NCI-H1048 (cell line): Measurements from ENCODE around the gene EMD.

ENCODE experiments used
- DNase-seq: peaks from one replicate; lab custom pipeline; 2025; lab: John Stamatoyannopoulos, UW

Gene EMD

GRCh38 chrX:154355094-154355775, 23.9 kb upstream of the EMD start:
- DNase-seq: no peak

GRCh38 chrX:154355776-154356140, 23.3 kb upstream of the EMD start:
- DNase-seq: no peak

- DNase-seq: no peak
Observed at GRCh38 chrX:154356596-154356995, 22.5 kb upstream of the EMD start.

DNA sequence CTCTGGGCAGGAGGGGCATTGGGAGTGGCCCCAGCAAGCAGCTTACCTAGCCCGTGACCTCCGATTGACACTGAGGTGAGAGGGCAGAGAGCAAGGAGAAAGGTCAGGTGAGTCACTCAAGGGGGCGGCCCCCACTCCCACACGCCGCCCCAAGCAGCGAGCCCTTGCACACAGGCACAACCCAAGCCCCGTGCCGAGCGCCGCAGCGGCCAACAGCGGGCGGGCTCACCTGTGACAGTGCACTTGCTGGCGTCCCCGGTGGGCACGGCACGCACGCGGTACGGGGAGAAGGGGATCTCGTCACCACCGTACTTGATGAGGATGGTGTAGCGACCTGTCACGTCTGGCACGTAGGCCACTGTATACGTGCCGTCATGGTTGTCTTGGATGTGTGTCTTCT, 21.9 kb upstream of the EMD start:
- DNase-seq: no peak

DNA sequence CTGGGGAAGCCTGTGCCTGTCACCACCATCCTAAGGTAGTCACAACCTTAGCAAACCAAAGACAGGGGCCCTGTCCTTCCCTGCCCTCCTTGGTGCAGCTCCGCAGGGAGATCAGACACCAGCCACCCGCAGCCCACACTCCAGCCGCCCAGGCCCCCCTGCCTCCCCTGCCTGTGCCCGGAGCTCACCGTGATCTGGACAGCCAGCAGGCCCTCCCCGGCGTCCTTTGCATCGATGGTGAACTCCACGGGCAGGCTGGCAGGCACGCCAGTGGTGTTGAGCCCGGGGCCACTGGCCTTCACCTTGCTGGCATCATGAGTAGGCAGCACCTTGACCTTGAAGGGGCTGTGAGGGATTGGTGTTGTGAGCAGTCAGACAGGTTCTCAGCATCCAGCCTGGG, 21.1 kb upstream of the EMD start:
- no peak for DNase-seq

DNA sequence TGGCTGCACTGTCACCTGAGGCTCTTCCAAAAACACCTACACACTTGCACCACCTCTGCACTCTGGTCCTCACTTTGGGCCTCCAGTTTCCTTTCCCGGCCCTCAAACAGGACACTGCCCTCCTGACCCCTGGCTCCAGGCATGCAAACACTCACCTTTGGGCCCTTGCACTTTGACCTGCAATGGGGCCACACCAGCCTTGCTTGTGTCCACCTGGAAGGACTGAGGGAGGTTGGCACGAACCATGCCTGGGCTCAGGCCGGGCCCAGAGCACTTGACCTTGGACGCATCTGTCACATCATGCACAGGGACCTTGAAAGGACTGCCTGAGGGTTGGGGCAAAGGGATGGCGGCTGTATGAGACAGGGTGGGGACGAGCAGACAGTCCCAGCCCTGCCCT, 20.3 kb upstream of the EMD start:
- DNase-seq: no peak

GRCh38 chrX:154359362-154360154, 19.5 kb upstream of the EMD start:
- no peak for DNase-seq

DNA sequence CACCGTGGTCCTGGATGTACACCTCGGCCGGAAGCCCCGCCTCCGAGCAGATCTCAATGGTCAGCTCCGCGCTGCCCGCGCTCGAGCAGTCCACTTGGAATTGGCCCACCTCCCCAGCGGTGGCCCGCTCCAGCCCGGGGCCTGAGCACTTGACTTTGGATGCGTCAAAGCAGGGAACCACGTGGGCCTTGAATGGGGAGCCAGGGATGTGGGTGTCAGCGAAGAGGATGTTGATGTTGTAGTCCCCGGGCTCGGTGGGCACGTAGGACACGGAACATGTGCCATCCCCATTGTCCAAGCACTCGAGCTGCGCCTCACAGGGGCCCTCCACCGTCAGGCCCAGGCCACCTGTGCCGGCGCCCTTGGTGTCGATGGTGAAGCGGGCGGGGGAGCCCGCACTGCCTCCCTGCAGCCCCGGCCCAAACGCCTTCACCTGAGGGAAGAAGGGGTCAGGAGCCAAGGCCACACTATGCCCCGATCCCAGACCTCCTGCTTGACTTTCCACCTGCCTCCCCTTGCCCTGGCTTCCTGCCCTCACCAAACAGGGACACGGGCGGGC, 18.9 kb upstream of the EMD start:
- no peak for DNase-seq

DNA sequence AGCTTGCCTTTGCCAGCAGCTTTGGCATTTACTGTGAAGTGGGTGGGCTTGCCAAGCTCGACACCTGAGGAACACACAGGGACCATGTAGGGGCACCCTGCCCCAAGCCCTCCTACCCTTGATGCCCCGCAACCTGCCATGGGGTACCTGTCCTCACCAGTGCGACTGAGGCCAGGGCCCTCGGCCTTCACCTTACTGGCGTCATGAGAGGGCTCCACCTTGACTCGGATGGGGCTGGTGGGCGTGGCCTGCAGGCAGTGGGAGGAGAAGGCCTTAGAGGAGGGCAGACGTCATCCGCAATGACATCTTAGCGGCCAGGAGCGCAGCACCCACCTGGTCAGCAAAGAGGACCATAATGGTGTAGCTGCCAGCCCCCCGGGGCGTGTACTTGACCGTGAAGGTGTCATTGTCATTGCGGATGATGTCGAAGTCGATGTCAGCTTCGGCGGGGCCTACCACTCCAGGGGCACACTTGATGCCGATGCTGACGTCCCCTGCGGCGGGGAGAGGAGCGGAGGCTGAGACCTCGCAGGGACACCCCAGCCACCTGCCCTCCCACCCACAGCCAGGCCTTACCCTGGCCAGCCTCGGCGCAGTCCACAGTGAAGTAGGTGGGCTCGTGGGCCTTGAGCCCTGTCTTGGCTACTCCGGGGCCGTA, 16.9 kb upstream of the EMD start:
- no peak for DNase-seq

- DNase-seq: no peak
Observed at GRCh38 chrX:154363706-154364439, 15.2 kb upstream of the EMD start.

DNA sequence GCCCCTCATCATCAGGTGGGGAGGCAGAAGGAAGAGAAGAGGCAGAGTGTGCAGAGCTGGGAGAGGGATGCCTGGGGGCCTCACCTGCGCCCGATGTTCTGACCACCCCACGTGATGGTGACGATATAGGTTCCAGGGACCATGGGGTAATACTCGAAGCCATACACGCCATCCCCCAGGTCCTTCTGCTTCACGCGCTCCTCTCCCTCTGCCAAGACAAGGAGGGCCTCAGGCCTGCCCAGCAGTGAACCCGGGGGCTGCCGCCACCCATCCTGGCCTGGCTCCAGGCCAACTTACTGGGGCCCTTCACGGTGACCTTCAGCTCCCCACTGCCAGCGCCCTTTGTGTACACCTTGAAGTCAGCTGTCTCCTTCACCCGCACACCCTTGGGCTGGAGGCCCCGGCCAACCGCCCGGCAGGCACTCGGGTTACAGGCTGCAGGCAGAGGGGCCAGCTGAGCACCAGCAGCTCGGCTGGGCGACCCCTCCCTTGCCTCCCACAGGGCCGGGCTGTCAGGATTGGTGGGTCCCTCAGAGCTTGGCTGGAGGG, 14.0 kb upstream of the EMD start:
- DNase-seq: no peak

DNA sequence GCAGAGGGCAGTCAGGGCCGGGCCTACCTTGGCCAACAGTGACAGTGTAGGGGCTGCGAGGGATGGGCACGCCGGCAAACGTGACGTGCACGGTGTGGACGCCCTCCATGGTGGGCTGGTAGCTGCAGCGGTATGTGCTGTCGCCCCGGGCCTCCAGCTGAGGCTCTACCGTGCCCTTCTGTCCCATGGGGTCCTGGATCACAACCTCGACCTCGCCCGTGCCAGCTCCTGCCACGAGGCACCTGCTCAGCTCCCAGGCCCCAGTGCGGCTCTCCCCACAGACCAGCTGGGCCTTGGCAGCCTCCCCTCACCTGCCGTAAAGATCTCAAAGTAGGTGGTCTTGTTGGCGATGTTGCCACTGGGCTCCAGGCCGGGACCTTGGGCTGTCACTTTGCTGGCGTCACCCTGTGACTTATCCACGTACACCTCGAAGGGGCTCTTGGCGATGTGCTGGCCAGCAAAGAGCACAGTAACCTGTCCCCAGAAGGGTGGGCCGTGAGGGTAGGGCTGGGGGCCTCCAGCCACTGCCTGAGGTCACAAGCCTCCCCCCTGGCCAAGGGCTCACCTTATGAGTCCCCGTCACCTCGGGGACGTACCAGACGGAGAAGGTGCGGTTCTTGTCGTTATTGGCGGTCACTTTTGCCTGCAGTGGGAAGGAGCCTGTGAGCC, 13.0 kb upstream of the EMD start:
- DNase-seq: no peak

- DNase-seq: no peak
Observed at GRCh38 chrX:154366666-154367055, 12.4 kb upstream of the EMD start.

- no peak for DNase-seq
Observed at GRCh38 chrX:154367474-154368308, 11.4 kb upstream of the EMD start.

DNA sequence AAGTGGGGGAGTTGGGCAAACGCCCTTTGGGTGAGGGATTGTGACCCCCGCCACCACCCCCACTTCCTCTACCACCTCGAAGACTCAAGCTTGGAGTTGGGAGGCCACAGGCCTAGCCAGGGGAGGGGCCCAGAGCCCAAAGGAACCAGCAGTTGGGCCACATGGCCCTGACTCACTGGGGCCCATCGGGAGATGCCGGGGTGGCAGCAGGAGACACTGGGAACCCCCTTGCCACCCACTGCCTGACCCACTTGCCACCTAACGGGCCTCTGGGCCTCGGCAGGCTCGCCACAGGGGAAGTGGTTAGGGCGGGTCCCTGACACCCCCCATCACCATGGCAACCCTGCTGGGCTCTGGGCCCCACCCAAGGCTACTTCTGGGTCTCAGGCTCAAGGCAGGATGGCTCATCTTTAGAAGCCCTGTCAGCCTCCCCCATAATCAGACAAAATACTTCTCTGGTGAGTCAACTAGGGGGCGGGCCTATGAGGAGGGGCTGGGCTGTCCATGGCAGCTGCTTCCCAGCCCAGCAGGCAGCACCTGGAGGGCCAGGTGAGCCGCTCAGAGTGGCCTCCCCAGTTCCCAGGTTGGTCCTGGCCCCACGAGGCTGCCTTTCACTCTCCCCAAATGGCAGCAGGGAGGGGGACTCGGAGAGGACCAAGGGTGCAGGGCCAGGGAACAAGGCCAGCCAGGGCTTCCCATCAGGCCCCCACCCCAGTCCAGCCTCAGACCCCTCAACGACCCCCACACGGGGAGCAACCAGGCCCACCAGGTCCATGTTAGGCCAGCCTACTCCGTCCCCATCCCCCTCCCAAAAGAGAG, 10.3 kb upstream of the EMD start:
- DNase-seq: peak; percentile 3

DNA sequence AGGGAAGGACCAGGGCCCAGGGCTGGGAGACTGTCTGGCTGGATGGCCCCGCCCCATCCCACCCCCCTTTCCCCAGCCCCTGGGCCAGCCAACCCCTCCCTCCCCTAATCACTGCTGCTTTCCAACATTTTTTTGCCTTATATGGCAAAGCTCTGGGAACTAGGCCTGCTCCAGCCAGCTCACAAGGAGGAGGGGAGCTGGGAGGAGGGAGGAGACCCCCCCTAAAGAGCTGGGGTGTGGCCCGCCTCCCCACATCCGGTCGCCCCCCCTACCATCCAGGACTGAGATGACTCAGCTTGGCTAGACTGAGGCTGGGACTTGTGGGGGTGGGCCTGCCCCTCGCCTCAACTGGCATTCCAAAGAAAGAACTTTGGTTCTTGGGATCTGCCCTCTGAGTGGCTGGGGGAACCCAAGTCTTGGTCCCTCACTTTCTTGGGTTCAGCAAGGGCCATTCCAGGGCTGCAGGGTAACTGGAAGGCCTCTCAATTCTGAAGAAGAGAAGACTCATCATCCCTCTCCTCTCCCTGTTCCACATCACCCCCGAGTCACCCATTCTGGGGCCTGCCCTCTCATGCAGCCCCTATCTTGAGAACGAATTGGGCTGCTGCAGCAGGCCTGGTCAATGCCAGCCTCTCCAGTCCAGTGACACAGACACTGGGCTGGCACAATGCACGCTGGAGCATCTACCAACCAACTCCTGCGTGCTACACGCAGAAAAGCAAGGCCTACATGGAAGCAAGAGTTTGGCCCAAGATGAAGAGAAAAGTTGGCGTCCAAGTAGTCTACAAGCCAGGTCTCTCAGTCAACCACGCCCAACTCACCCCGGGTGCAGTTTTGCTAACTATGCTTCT, 9.4 kb upstream of the EMD start:
- peak; percentile 8 for DNase-seq

DNA sequence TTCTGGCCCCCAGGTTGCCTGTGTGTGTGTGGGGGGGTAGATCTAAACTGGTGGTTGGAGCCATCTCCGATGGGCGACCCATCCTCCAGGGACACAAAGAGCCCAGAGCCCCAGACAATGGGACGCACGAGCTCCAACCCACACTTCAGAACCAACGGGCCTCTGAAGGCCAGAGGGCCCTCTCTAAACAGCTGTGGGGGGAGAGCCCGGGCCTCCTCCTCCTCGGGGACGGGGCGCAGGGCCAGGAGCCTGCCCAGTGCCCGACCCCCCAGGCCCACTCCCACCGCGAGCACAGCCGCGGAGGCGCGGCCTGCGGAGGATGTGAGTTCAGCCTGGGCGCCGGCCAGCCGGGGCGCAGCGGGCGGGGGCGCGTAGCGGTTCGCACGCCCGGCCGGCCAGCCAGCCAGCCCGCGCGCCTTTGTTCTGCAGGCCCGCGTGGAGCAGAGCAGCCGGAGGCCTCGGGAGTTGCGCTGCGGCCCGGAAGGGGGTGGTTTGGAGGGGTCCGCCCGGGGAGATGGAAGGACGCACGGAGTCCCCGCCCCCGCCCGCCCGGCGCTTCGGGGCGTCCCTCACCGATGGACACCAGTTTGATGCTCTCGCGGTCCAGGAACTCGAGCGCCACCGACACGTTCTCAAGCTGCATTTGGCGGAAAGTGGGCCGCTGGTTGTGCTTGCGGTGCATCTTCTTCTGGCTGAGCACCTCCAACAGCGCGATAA, 8.6 kb upstream of the EMD start:
- no peak for DNase-seq
